Activated CD8-positive, alpha-beta T cell treated with anti-CD3 and anti-CD28 coated beads for 36 hours (primary cell): Measurements from ENCODE around the gene VAMP4. TPM values are rescaled to one million over a fixed set of nuclear protein-coding genes. Genes with fewer than 3 reads are reported as not detected.
A peak's percentile ranks its signal among the peaks of the same experiment; 100 is the strongest.

Experiments used
- ATAC-seq: fragments of 200-7000 bp; cut with Tn5 transposase; one replicate; pipeline ENCODE4 v1.10.0; 2021; ENCODE audit warnings: mild to moderate bottlenecking, moderate library complexity
- CTCF ChIA-PET: fragments of 350-600 bp; sonication (Branson Sonifier 250); formaldehyde crosslinking; loops from one replicate; lab custom pipeline; 2021; ENCODE audit warnings: antibody characterized with exemption; lab: Charles Lee
- POLR2A ChIA-PET: fragments of 350-600 bp; sonication (Branson Sonifier 250); formaldehyde crosslinking; loops from one replicate; lab custom pipeline; 2021; ENCODE audit warnings: antibody characterized with exemption; lab: Charles Lee
- DNase-seq: peaks from one replicate; pipeline ENCODE4 v3.0.0-alpha.2; 2020
- H3K27ac Mint-ChIP-seq: one replicate; pipeline ENCODE4 v1.8.0; 2021; ENCODE audit warnings: mild to moderate bottlenecking, mixed read lengths
- H3K27me3 Mint-ChIP-seq: one replicate; pipeline ENCODE4 v1.8.0; 2021; ENCODE audit warnings: mixed read lengths
- H3K36me3 Mint-ChIP-seq: one replicate; pipeline ENCODE4 v1.8.0; 2021; ENCODE audit warnings: low read depth, mixed read lengths
- H3K4me1 Mint-ChIP-seq: one replicate; pipeline ENCODE4 v1.8.0; 2021; ENCODE audit warnings: low read depth, mixed read lengths
- H3K4me3 Mint-ChIP-seq: one replicate; pipeline ENCODE4 v1.8.0; 2021; ENCODE audit warnings: mild to moderate bottlenecking, moderate library complexity, mixed read lengths
- H3K9me3 Mint-ChIP-seq: one replicate; pipeline ENCODE4 v1.8.0; 2021; ENCODE audit warnings: mixed read lengths
- CTCF ChIP-seq: fragments of 200-600 bp; IDR thresholded peaks from one replicate; pipeline ENCODE4 v1.8.0; 2022; ENCODE audit warnings: antibody characterized with exemption, mild to moderate bottlenecking
- intact Hi-C: fragments of 100-400 bp; cut with micrococcal nuclease; formaldehyde crosslinking; loops from one replicate; pipeline ENCODE4 v1.10.0; 2022
- total RNA-seq, 2 experiments: library from RNA; stranded (reverse); gene quantifications; one replicate each; pipeline ENCODE4 v1.2.3, GENCODE V29; 2021

Gene VAMP4
- total RNA-seq, 2 experiments from 2014 or later, result 6.1 to 6.2 TPM

GRCh38 chr1:171786534-171786933 lies 44.7 kb upstream of the VAMP4 start:
- peaks cover 63% of the 10 kb centered on the region for H3K36me3 Mint-ChIP-seq
- H3K4me1 Mint-ChIP-seq, result peaks cover 52% of the 10 kb centered on the region
- H3K4me3 Mint-ChIP-seq, result no peak overlapping the region
- peak overlapping the region; percentile 87 for H3K27ac Mint-ChIP-seq
- ATAC-seq, result no peak
- TF ChIP-seq CTCF, result no peak
- intact Hi-C loops, result no loop called here
- ChIA-PET CTCF (interaction anchor here (0.9 to 4.4 kb wide), 3 partner anchors 14 to 199 kb away, joined by 3 to 32 read pairs (median 6); no protein-coding TSS in a partner anchor), POLR2A (interaction anchor here (1.0 kb wide), 1 partner anchor 21 kb away, joined by 5 read pairs; no protein-coding TSS in a partner anchor)
- H3K27me3 Mint-ChIP-seq, result no peaks in the 10 kb centered on the region
- no peaks in the 10 kb centered on the region for H3K9me3 Mint-ChIP-seq
- DNase-seq, result no peak

GRCh38 chr1:171785766-171786165 lies 43.9 kb upstream of the VAMP4 start:
- Mint-ChIP-seq H3K36me3 (peaks cover 63% of the 10 kb centered on the region), H3K4me1 (peaks cover 53% of the 10 kb centered on the region), H3K27ac (peak overlapping the region; percentile 87), H3K27me3 (no peaks in the 10 kb centered on the region), H3K4me3 (no peak overlapping the region), H3K9me3 (no peaks in the 10 kb centered on the region)
- CTCF ChIA-PET, result interaction anchor here (0.9 to 4.4 kb wide), 5 partner anchors 9 to 200 kb away, joined by 3 to 32 read pairs (median 3); no protein-coding TSS in a partner anchor
- POLR2A ChIA-PET, result no interaction called here
- intact Hi-C loops, result no loop called here
- TF ChIP-seq CTCF, result no peak
- ATAC-seq (no peak), DNase-seq (no peak)

- CTCF ChIA-PET, result interaction anchor here (0.7 to 4.4 kb wide), 8 partner anchors 10 to 201 kb away, joined by 3 to 32 read pairs (median 3); partner anchors contain the start of gene DNM3
- intact Hi-C loops, result no loop called here
Measured at GRCh38 chr1:171784784-171785183, 42.9 kb upstream of the VAMP4 start.

GRCh38 chr1:171783816-171784530 lies 42.1 kb upstream of the VAMP4 start:
- POLR2A ChIA-PET, result interaction anchor here (1.0 kb wide), 1 partner anchor 19 kb away, joined by 3 read pairs; no protein-coding TSS in a partner anchor
- Mint-ChIP-seq H3K36me3 (peaks cover 52% of the 10 kb centered on the region), H3K4me3 (peak overlapping the region; percentile 94), H3K4me1 (peaks cover 57% of the 10 kb centered on the region), H3K9me3 (no peaks in the 10 kb centered on the region), H3K27me3 (no peaks in the 10 kb centered on the region), H3K27ac (peak overlapping the region; percentile 87)
- ATAC-seq, result no peak
- TF ChIP-seq CTCF, result no peak
- intact Hi-C loops, result no loop called here
- CTCF ChIA-PET, result interaction anchor here (1.1 to 4.4 kb wide), 3 partner anchors 8 to 41 kb away, joined by 3 to 32 read pairs (median 5); no protein-coding TSS in a partner anchor
- no peak for DNase-seq

More at GRCh38 chr1:171784784-171785183, 42.9 kb upstream of the VAMP4 start:
- Mint-ChIP-seq H3K4me1 (peaks cover 59% of the 10 kb centered on the region), H3K9me3 (no peaks in the 10 kb centered on the region), H3K4me3 (peak overlapping the region; percentile 58), H3K27me3 (no peaks in the 10 kb centered on the region), H3K27ac (peak overlapping the region; percentile 87), H3K36me3 (peaks cover 56% of the 10 kb centered on the region)
- TF ChIP-seq CTCF, result no peak
- DNase-seq (no peak), ATAC-seq (no peak)
- POLR2A ChIA-PET, result interaction anchor here (1.0 kb wide), 1 partner anchor 18 kb away, joined by 3 read pairs; no protein-coding TSS in a partner anchor
